HFF-Myc (cell line): Measurements from ENCODE around the gene PPM1M.
"Not testable (repeated sequence)": the region's sequence is repeated elsewhere in the genome, so short reads cannot be mapped to it uniquely, and the experiment has no call there.

Experiments used
- DNase-seq: peaks from one replicate; pipeline ENCODE4 v3.0.0-alpha.2; 2011; ENCODE audit warnings: low read depth; ENCODE audit errors: extremely low read depth
- H3K4me3 ChIP-seq: replicated peaks from 2 replicates; pipeline ENCODE4 v1.5.1; 2011; ENCODE audit warnings: low read depth, mild to moderate bottlenecking, control low read depth, low read length
- TF ChIP-seq, protein P1 (sequence below): IDR thresholded peaks from 2 replicates; pipeline ENCODE4 v1.5.1; 2012; ENCODE audit warnings: mild to moderate bottlenecking, low read depth, low read length, control low read depth; ENCODE audit errors: missing control alignments

PPM1M gene

DNA sequence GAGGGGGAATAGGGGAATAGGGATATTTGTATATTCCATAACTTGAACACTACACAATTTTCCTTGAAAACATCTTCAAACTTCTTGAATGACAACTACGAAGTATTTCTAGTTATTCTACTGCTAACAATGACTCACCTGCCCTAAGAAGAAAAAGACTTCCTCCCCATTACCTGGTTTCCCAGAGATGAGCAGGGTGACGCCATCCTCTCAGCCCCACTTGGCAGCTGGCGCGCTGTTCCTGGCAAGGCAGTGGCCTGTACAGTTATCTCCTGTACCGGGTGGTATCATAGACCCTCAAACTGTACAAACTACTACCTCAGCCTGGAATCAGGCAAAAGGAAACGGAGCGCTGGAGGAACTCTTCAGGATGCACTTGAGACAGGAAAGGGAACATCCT is 22.5 kb downstream of the PPM1M start:
- TF ChIP-seq, protein P1, sequence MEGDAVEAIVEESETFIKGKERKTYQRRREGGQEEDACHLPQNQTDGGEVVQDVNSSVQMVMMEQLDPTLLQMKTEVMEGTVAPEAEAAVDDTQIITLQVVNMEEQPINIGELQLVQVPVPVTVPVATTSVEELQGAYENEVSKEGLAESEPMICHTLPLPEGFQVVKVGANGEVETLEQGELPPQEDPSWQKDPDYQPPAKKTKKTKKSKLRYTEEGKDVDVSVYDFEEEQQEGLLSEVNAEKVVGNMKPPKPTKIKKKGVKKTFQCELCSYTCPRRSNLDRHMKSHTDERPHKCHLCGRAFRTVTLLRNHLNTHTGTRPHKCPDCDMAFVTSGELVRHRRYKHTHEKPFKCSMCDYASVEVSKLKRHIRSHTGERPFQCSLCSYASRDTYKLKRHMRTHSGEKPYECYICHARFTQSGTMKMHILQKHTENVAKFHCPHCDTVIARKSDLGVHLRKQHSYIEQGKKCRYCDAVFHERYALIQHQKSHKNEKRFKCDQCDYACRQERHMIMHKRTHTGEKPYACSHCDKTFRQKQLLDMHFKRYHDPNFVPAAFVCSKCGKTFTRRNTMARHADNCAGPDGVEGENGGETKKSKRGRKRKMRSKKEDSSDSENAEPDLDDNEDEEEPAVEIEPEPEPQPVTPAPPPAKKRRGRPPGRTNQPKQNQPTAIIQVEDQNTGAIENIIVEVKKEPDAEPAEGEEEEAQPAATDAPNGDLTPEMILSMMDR, result no peak
- H3K4me3 ChIP-seq, result no peak overlapping the region
- no peak for DNase-seq

DNA sequence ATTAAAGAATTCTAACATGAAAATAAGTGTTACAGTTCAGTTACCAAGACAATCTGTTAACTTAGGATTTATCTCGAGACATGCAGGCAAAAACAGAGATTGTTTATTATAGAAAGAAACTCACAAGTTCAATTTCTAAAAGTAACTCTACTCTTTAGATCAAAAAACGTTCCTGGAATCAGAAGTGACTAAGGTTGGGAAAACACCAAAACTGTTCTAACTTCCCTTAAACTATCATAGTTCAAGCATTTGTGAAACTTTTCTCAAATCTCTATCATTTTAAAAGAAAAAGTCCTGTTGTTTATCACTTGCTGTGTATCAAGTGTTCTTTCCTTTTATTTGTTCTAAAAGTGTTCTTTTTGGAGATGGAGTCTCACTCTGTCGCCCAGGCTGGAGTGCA is 24.2 kb downstream of the PPM1M start:
- H3K4me3 ChIP-seq, result no peak overlapping the region
- TF ChIP-seq, protein P1, result no peak
- DNase-seq, result no peak

DNA sequence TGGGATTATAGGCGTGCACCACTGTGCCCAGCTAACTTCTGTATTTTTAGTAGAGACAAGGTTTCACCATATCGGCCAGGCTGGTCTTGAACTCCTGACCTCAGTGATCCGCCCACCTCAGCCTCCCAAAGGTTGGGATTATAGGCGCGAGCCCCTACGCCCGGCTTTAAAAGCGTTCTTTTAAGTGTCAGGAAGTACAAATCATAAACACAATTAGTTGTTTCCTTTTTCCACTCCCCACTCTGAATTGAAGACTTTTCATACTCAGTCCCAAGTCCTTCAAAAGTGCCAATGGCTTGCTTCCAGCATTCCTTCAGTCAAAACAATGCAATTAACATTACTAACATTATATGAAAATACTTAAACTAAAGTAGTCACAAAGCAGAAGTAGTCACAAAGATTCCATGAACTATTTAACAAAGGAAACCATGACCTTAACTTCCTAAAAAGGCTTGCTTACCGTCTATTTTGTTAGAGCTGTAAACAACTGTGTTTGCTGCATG is 24.7 kb downstream of the PPM1M start:
- no peak overlapping the region for H3K4me3 ChIP-seq
- DNase-seq, result no peak
- TF ChIP-seq, protein P1, result no peak

DNA sequence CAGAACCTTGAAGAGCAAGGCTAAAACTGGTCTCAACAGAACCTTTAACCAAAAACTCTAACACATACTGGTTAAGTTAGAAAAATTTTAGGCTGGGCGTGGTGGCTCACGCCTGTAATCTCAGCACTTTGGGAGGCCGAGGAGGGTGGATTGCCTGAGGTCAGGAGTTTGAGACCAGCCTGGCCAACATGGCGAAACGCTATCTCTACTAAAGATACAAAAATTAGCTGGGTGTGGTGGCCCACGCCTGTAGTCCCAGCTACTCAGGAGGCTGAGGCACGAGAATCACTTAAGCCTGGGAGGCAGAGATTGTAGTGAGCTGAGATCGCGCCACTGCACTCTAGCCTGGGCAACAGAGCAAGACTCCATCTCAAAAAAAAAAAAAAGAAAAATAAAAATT is 26.6 kb downstream of the PPM1M start:
- DNase-seq, H3K4me3 ChIP-seq: not testable (repeated sequence)

DNA sequence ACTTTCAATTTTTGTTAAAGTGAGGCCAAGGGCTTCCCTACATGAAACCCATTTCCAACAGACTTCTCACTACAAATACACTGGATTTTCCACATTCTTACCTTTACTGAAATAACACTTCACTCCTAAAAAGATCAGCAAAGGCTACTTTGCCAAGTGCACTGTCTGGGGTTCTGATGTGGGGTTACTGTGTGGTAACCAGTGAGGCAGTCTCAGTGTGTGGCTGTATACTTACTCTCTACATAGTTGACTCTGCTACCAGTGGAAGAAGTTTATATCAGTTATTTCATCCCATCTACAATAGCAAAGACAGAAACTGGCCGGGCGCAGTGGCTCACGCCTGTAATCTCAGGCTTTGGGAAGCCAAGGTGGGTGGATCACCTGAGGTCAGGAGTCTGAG is 27.3 kb downstream of the PPM1M start:
- DNase-seq, result no peak
- TF ChIP-seq, protein P1, result no peak
- no peak overlapping the region for H3K4me3 ChIP-seq

DNA sequence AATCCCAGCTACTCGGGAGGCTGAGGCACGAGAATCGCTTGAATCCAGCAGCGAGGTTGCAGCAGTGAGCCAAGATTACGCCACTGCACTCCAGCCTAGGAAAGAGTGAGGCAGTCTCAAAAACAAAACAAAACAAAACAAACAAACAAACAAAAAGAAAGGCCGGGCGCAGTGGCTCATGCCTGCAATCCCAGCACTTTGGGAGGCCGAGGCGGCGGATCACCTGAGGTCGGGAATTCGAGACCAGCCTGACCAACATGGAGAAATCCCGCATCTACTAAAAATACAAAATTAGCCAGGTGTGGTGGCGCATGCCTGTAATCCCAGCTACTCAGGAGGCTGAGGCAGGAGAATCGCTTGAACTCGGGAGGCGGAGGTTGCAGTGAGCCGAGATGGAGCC is 29.2 kb downstream of the PPM1M start:
- H3K4me3 ChIP-seq, DNase-seq: not testable (repeated sequence)

DNA sequence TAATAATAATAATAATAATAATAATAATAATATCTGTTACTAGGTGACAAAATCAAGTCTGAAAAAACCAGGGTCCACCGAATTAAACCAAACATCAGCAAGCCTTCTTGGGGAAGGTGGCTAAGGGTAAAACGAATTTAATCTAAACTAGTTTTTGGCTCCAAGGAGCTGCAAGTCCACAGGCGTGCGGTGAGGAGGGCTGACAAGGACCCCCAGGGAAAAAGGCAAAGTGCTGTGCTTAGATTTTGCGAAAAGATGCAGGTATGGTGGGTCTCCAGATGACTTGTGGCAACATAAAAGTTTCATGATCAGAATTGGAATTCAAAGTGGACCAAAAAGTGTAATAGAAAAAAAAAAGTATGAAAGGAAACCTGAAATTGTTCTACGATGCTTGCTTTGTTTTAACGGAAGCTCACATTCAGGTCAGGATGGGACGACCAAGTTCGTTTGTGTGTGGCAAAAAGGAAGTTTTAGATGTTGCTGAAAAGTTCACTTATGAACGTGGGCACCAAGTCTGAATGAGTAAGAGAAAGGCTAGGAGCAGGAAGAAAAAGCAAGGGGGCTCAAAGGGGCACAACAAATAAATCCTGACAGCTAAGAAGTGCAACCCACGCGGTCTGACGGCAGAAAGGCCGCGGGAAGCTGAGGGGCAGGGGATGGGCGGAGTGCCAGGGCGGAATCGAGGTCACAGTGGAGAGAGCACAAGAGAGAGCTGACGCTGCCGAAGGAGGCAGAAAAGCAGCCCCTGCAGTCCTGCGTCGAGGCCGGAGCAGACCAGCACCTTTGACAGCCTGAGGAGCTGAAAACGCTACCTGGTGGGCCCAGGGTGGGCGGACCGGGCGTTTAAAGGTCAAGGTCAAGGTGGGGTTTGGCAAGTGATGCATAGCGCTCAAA is 31.8 kb downstream of the PPM1M start:
- peak overlapping the region; percentile 84 for H3K4me3 ChIP-seq
- peak; percentile 26 for DNase-seq
- TF ChIP-seq, protein P1, result no peak
